CD4-positive, alpha-beta T cell treated with Interleukin-21 for 1 hour (primary cell): ENCODE data around the gene REN.

Source experiments
- DNase-seq: peaks from one replicate; pipeline ENCODE4 v3.0.0-alpha.2; 2020

Gene REN

DNA sequence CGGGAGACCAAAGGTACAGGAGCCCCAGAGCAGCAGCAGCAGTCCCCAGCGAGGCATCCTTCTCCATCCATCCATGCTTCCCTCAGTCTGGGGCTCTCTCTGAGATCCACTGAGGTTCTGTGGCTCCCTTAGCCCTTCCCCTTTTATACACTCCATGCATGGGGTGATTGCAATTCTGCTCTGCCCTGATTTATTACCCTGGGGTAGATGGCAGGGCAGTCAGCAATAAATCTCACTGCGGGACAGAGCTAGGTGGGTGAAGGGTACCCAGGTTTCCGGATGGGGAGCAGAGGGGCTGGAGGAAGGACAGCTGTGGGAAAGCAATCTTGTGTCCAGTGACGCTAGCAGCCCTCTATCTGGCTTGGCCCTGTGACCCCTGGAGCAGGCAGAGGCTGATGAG is at the start of gene REN:
REN (minus strand) TSS at position 119 of the 400 bp plus-strand sequence; CDS start at position 75, 44 bp downstream.
- no peak for DNase-seq

DNA sequence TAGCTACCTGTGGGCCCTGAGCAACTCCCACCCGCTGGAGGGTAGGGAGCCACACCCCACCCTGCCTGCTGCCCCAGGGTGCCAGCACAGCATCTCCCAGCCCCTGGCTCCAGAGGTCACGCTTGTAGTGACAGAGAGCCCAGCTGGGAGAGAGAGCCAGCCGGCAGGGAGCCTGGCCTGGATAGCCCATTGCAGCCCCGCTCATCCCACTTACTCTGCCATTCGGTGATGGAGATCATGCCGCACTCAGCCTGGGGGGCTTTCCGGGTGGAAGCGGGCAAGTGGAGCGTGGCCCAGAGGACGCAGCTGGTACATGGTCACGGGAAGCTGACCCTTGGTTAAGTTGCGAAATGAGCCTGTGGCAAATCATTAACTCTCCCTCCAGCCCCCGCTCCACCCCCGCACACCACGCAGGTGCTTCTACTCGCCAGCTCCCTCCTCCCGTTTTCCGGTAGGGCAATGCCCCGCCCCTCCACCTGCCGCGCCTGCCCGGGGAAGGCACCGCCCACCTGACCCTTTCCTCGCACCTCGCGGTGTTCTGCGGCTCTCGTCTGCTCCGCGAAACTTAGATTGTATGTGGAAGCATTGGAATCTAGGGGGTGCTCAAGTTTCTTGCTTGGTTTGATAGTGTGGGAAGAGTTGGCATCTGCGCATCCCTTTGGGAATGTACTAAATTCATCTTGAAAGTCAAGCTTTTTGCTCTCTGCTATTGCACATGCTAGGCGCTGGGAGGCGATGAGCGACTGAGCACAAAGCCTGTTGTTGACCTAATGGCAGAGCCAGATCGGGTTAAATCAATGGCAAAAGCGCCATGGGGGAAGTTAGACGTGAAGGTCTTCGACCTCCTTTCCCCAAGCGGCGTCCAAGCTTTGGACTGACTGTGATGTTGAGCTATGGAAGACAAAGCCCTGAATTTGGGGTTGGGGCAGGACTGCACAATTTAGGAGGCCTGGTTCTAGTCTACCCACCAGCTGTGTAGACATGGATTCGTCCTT is 47.8 kb upstream of the REN start, which contains the start of gene GOLT1A:
GOLT1A (minus strand) TSS at position 321 of the 995 bp plus-strand sequence; CDS start at position 239, 82 bp downstream.
- peak; percentile 40 for DNase-seq

DNA sequence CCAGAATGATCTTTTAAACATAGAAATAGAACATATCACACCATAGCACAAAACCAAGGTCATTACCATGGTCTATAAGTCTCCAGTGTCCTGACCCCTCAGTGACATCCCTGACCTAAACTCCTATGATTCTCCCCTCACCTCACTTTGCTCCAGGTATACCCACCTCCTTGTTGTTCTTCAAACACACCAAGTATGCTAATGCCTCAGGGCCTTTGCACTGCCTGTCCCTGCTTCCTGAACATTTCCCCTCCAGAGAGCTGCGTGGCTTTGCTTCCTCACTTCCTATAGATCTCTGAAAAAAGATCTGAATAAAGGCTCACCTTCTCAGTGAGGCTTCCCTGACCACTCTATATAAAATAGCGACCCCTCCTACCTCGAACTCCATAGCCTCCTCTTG is 46.6 kb upstream of the REN start:
- DNase-seq: no peak

DNA sequence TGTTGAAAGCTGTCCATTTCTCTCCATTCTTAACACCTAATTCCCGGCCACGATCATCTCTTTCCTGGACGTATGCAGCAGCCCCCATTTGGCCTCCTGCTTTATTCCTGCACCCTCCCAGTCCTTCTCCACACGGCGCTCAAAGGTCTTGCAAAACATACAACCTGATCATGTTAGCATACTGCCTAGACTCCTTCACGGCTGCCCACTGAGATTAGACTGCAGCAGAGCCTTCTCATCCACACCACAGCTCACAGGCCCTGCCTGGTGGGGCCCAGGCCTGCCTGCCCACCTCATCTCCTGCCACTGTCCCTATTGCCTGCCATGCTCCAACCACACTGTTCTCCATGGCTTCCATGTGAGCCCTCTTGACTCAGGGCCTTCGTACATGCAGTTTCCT is 44.9 kb upstream of the REN start:
- DNase-seq: no peak

DNA sequence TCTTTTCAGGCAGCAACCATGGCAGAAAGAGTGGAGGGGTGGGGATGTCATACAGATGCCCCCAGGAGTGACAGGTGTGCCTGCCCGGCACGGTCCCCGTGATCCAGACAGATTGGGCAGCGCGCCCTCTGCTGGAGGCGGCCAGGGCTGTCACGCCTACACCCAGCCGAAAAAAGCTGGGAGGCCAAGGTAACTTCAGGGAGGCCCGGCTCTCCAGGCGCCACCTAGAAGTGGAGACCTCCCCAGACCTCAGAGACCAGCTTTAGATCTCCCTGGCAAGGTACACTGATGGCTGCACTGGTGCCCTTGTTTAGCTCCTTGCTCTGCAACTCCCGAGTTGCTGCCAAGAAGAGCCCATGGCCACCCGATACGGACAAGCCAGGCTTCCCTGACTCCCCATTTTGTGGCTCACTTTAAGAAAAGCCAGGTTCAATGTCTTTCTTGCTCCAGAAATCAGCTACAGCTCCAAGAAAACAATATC is 41.0 kb upstream of the REN start:
- peak; percentile 63 for DNase-seq

DNA sequence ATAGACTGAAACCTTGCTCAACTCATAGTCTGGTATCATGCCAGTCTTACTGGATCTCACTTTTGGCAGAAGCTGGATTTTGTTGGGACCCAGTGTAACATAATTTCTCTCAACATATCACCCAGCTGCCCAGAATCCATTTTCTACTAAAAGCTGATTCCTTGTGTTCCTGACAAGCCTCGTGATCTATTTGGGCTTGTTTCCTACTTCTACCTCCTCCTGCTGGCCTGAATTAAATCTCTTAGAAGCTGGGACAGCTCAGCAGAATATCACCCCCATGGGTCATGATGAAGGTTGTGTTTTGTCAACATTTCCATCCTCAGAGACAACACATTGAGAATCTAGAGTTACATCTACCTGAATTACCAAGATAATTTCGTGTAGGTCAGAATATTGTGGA is 40.0 kb upstream of the REN start:
- DNase-seq: no peak

DNA sequence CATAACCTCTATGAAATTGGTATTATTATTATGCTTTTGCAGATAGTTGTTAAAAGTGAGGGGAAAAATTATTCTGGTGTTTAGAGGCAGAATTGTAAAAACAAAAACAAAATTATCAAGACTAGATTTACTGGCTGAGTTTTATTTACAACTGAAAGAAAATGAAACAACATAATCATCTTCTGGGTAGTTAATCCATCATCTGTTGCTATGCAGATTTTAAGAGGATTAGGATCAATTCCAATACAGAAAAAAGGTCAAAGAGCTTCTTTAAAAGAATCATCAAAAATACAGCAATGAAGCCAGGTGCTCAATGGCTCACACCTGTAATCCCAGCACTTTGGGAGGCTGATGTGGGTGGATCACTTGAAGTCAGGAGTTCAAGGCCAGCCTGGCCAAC is 39.3 kb upstream of the REN start:
- DNase-seq: no peak

DNA sequence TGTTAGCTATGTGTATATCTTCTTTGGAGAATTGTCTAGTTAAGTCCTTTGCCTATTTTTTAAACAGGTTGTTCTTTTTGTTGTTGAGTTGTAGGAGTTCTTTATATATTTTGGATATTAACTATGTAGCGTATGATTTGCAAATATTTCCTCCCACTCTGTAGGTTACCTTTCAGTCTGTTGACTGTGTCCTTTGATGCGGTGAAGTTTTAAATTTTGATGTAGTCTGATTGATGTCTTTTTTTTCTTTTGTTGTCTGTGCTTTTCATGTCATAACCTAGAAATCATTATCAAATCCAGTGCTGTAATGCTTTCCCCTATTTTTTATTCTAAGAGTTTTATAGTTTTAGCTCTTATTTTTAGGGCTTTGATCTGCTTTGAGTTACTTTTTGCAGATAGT is 38.8 kb upstream of the REN start:
- DNase-seq: no peak

DNA sequence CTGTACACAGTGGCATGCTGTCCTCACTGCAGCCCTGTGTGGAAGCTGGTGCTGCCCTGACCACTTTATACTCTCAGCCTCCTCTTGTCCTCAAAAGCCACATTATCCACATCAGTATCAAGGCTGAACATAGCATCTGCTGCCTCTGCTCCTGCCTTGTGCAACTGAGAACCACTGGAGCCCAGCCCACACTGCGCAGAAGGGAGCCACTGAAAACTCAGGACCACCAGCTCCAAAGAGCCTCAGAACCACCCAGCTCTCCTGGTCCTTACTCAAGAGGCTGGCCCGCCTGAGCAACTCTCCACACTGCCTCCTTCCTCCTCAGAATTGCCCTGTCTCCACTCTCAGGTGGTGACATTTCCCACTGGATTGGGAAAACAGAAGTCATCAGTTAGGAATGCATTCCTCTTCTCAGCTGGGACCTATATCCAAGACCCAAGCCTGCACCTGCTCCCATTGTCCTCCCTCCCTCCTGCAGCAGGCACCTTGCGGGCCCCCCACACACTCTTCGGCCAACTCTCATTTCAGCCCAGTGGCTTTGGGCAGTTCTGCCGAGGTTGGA is 37.1 kb upstream of the REN start:
- no peak for DNase-seq

DNA sequence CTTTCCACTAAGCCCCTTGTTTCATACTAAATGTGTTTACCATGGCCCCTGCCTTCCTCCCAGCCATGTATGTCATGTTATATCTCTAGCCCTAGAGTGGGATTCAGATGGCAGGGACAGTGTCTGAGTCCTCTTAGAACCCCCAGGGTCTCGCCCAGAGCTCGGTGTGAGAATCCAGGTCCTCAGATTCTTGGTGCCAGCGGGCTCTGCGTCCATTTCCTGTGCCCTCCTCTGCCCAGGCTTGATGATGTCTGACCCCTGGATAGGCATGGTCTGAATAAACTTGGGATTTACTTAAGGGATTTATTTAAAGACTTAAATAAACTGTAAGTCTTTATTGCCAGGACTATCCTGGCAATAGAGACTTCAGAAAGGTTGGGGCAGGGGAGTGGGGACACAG is 36.3 kb upstream of the REN start:
- DNase-seq: no peak

DNA sequence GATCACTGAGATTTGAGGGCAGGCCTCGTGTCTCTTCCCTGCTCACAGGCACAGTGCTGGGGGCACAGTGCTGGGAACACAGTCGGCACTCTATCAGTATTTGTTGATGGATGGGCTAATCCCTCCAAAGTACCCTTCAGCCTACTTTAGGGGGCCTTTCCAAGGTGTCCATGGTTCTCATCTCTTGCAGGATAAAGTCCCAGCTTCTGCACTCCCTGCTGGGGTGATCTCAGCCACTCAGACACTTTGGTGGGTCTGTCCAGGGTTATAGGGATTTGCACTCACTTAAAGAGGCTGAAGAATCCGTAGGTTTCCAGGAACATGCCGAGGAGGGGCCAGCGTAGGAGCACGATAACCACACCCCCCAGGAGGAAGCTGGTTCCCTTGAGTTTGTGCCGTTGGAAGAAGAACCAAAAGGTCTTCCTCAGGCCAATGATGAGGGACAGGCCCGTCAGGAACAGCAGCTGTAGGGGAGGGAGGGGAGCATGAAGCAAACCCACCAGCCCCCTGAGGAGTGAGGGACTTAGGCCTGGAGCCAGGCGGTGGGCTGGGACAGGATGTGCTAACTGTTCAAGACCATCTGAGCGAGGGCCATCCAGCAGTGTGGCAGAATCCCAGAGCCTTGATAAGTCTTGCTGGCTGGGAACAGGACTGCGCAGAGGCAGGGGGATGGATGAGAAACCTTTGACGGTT is 35.4 kb upstream of the REN start:
- no peak for DNase-seq

DNA sequence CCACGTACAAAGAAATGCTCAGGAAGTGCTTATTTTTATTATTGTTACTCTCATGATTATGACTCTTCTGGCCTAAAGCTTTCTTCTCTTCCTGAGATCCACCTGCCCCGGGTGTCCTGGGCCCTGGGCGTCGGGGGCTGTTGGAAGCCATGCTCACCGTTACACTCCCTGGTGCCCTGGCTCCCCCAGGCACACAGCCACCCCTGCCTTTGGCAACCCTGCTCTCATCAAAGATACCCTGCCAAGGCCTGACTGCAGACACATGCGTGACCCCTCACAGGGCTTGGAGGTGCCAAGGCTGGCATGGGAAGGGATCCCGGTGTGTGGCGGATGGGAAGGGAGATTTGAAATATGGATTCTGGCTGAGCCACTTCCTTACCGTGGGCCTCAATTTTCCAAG is 33.4 kb upstream of the REN start:
- no peak for DNase-seq

DNA sequence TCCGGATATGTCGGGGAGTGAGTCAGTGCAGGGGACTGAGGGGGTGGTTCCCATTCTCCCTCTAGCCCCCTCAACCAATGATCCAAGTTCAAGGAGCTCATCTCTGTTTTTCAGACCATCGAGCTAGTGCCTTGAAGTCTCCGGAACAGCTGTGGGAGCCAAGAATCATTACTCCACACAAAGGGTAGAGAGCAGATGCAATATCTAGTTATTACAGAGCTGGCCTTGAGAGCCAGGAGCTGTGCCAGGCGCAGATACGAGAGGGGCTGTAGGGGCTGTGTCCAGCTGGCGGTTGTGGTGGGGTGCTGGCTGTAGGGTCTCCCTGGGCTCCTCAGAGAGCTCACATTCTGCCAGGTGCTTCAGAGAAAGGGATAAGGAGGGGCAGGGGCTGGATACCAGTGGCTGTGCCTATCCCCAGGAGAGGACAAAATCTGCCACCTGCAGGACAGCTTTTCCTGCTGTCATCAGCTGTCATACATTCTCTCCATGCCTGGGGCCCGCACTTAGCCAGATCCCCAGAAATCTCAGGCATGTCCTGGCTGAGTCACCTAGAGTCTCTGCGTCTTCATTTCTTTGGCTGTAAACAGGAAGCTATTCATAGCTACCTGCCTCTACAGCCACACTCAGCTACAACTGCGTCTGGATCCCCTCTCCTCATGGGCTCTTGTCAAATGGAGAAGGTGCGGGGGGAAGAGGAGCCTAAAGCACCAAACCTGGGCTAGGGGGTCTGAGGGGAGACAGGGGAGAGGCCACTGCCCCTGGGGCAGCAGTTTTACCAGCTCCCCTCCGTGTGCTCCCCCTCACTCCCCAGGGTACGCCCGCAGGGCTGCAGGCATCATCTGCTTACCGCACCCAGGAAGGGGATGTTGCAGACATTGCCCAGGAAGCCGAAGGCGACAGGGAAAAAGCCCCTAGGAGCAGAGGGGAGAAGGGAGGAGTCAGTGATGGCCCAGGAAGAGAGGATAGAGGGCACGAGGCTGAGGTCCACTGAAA is 32.5 kb upstream of the REN start:
- no peak for DNase-seq

DNA sequence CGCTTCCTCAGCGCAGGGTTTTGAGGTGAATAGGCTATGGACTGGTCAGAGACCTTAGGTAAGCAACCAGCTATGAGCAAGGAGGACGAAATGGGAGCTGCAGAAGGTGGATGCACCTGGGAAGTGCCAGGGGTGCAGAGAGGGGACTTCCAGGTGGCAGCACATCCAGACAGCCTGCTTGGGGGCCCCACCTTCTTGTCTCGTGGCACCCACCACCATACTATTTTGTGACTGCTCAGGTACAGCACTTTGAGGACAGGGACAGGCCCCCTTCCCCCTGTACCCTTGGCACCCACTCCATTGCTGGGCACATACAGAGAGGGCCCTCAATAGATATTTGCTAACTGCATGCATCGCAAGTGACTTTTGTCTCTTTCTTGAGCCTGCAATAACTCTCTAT is 30.9 kb upstream of the REN start:
- no peak for DNase-seq

DNA sequence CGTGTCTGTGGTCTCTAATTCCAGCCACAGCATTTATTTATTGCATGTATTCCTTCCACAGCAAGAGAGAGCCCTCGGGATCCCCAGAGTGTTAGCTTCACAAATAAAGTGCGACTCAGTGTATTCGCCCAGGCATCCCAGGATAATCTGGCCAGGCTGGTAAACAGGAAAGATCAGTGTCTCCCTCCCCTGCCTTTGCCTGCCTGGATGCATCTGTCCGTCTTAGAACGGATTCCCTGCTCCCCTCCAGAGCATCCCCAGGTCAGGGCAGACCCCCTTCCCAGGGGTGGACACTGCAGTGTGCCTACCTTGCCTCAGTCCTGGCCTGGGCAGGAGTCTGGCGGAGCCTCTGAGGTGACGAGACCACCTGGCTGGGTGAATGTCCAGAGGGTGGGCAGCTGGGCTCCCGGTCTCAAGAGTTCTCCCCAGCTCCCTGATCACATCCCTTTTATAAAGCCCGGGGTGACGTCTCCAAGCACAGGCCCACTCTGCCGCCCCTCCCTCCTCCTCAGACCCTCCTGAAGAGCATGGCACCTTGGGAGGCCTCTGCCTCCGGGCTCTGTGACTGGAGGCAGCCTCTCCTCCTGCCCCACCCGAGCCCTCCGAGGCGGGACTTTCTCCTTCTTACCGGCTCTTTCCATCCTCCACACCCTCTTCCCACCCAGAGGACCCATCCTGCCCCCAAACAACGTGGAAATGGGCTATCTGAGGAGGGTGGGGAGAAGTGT is 30.1 kb upstream of the REN start, which contains the start of gene KISS1:
KISS1 (minus strand) TSS at position 424 of the 728 bp plus-strand sequence. CDS start 3,615 bp downstream, outside the sequence.
- no peak for DNase-seq

DNA sequence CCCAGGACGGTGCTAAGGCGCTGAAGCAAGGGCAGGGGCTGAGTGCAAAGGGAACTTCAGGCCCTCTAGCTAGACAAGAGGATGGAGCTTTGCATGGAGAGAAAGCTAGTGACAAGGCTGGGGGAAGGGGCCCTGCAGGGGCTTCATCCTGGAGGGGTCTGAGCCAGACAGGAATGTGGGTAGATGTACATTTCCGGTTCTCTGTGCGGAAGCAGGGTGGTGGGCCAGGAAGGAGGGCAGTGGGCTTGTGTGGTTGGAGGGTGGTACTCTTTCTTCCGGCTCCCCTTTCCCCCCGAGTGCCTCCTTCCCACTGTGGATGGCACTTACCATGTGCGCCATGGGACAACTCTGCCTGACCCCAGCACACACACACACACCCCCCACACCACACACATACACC is 28.6 kb upstream of the REN start:
- no peak for DNase-seq

DNA sequence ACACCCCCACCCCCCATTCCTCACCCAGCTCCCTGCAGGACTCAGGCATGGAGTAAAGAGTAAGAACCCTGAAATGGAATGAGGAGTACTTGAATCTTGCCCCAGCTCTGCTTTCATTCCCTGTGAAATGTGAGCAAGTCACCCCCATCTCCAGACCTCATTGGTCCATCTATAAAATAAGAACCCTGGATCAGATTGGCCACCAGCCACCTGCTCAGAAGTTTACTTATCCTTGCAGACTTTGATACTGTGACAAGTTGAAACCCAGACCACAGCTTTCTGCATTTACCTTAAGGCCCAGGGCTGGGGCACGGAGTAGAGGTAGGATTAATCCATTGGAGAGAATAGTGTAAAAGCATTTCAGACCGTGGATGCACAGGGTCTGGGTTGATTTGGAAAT is 27.9 kb upstream of the REN start:
- no peak for DNase-seq

DNA sequence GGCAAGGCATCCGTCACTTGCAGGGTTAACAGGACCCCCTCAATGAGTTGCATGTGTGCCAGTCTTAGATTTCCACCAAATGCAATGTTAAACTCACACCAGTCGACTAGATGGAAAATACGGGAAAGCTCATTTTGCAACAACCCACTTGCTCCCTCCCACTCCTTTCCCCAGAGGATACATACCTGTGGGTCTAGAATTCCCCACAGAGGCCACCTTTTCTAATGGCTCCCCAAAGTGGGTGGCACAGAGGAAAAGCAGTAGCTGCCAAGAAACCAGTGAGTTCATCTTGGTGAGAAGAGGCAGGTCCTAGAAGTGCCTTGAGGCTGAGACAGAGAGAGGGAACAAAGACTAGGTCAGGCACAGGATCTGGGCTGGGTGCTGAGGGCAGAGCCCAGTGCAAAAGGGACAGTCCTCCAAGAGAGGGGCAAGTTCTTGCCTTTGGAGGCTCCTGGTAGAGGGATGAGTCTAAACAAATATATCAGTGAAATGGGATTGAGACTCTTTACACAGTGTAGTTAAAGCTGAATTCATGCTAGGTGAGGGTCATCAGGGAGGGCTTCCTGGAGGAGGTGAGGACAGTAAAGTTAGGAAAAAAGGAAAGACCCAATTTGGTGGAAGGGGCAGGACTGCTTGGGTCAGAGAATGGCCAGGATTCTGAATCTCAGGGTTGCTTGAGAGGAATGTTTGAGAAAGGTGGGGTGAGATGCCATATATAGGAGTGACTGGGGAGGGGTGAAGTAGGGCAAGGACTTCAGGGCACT is 26.6 kb upstream of the REN start:
- DNase-seq: no peak

DNA sequence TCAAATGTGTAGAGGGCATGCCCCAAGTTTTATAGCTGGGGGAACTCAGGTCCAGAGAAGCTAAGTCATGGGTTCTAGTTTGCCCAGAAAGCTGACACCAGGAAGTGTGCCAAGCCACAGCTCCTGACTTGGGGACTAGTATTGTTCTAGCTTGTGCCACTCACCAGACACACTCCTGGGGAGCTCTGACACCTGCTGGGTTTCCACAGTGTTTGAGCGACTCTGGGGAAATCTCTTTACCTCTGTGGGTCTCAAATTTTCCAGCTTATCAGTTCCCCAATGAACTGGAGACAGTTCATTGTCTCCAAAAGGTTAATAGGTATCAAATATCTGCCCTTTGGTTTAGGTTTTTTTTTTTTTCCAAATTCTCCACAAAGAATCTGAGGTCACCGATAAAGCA is 25.9 kb upstream of the REN start:
- DNase-seq: no peak

DNA sequence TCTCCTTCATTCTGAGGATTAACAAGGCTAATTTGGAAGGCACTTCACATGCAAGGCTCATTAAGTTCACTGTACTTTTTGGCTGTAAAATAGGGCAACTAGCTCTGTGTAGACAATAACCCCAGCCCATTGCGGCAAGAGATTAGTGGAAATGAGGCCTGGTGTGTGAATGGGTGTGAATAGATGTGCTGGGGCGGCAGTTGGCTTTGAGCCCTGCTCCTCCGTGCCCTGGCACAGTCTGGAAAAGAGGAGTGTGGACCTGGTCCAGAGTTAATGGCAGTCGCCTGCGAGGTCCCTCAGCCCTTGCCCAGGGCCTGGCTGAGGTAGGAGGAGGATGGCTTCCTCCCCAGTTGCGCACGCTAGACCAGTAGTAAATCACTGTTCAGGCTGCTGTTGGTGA is 25.3 kb upstream of the REN start:
- no peak for DNase-seq
